Fibroblast of lung (primary cell): ENCODE results near the gene AGAP1. TPM values are rescaled to one million over a fixed set of nuclear protein-coding genes. Genes with fewer than 3 reads are reported as not detected.

Experiments used
- DNase-seq, 2 donors: peaks; one replicate each; pipeline versions ENCODE4 v3.0.0 to v3.0.0-alpha.2; 2010; ENCODE audit warnings: low read depth in 2 of 2
- H2AFZ ChIP-seq: 2 replicates; pipeline ENCODE4 v1.5.1; 2012; ENCODE audit warnings: low read length, control low read depth, inconsistent platforms
- H3K27ac ChIP-seq: 2 replicates; pipeline ENCODE4 v1.5.1; 2011; ENCODE audit warnings: low read length, control low read depth; ENCODE audit not compliant: insufficient read depth
- H3K27me3 ChIP-seq: 2 replicates; pipeline ENCODE4 v1.5.1; 2011; ENCODE audit warnings: mild to moderate bottlenecking, low read length; ENCODE audit not compliant: control insufficient read depth, insufficient read depth
- H3K36me3 ChIP-seq: 2 replicates; pipeline ENCODE4 v1.5.1; 2011; ENCODE audit warnings: low read length; ENCODE audit not compliant: control insufficient read depth, insufficient read depth
- H3K4me1 ChIP-seq: 2 replicates; pipeline ENCODE4 v1.5.1; 2011; ENCODE audit warnings: low read length; ENCODE audit not compliant: control insufficient read depth, insufficient read depth; ENCODE audit errors: extremely low read depth
- H3K4me2 ChIP-seq: 2 replicates; pipeline ENCODE4 v1.5.1; 2011; ENCODE audit warnings: low read length, control low read depth; ENCODE audit not compliant: insufficient read depth; ENCODE audit errors: extremely low read depth
- H3K4me3 ChIP-seq, 4 experiments: fragments of 200-600 bp in 1 of 4; sonication (generic) in 1 of 4; replicated peaks in 1 of 4; 2 replicates each; pipeline ENCODE4 v1.5.1; 2011 to 2016; ENCODE audit warnings: low read length in 4 of 4, low read depth in 3 of 4, mild to moderate bottlenecking in 3 of 4, control low read depth in 2 of 4, inconsistent platforms in 1 of 4, mixed read lengths in 1 of 4; ENCODE audit not compliant: insufficient read depth in 1 of 4; ENCODE audit errors: control extremely low read depth in 1 of 4
- H3K79me2 ChIP-seq: 2 replicates; pipeline ENCODE4 v1.5.1; 2012; ENCODE audit warnings: mild to moderate bottlenecking, low read length, inconsistent platforms; ENCODE audit not compliant: control insufficient read depth, insufficient read depth
- H3K9ac ChIP-seq: 2 replicates; pipeline ENCODE4 v1.5.1; 2011; ENCODE audit warnings: mild to moderate bottlenecking, low read length, control low read depth; ENCODE audit not compliant: insufficient read depth
- H3K9me3 ChIP-seq: 2 replicates; pipeline ENCODE4 v1.5.1; 2012; ENCODE audit warnings: low read depth, low read length; ENCODE audit not compliant: control insufficient read depth, insufficient read depth
- H4K20me1 ChIP-seq: 2 replicates; pipeline ENCODE4 v1.5.1; 2011; ENCODE audit warnings: low read length; ENCODE audit not compliant: control insufficient read depth, insufficient read depth; ENCODE audit errors: extremely low read depth
- EZH2 ChIP-seq: IDR thresholded peaks from 2 replicates; pipeline ENCODE4 v1.5.1; 2012; ENCODE audit warnings: low read length, control low read depth, mild to moderate bottlenecking; ENCODE audit errors: missing control alignments
- polyA plus RNA-seq, 2 donors: library from polyadenylated mRNA; depleted of rRNA in 1 of 2; stranded (reverse) in 1 of 2; unstranded in 1 of 2; fragments of >200 nt; gene quantifications; 2 replicates each; pipeline ENCODE4 v1.2.1, GENCODE V29; 2011 to 2012; ENCODE audit warnings: missing spikeins in 1 of 2
- total RNA-seq: library from RNA; depleted of rRNA; stranded (reverse); fragments of >200 nt; gene quantifications from 2 replicates; pipeline ENCODE4 v1.2.1, GENCODE V29; 2014
- TF ChIP-seq, protein P1 (sequence below), 2 donors: IDR thresholded peaks in 1 of 2; conservative IDR thresholded peaks in 1 of 2; 1 replicate in 1 of 2; 2 replicates in 1 of 2; pipeline ENCODE4 v1.5.1; 2011 to 2012; ENCODE audit warnings: low read length in 2 of 2, control low read depth in 1 of 2, inconsistent platforms in 1 of 2, low read depth in 1 of 2, mild to moderate bottlenecking in 1 of 2

AGAP1 gene
- total and polyA plus RNA-seq, 2 donors (not counting 1 experiment from before 2014, with no cell fraction given), result 10.6 to 14.0 TPM

GRCh38 chr2:235467588-235467987 is 26.3 kb upstream of the AGAP1 start:
- H3K27me3 ChIP-seq, result no peaks in the 10 kb centered on the region
- H3K4me1 ChIP-seq, result peaks cover 6% of the 10 kb centered on the region
- no peaks in the 10 kb centered on the region for H3K9me3 ChIP-seq
- H3K4me3 ChIP-seq, result no peak overlapping the region
- TF ChIP-seq EZH2, result no peak
- TF ChIP-seq, protein P1, sequence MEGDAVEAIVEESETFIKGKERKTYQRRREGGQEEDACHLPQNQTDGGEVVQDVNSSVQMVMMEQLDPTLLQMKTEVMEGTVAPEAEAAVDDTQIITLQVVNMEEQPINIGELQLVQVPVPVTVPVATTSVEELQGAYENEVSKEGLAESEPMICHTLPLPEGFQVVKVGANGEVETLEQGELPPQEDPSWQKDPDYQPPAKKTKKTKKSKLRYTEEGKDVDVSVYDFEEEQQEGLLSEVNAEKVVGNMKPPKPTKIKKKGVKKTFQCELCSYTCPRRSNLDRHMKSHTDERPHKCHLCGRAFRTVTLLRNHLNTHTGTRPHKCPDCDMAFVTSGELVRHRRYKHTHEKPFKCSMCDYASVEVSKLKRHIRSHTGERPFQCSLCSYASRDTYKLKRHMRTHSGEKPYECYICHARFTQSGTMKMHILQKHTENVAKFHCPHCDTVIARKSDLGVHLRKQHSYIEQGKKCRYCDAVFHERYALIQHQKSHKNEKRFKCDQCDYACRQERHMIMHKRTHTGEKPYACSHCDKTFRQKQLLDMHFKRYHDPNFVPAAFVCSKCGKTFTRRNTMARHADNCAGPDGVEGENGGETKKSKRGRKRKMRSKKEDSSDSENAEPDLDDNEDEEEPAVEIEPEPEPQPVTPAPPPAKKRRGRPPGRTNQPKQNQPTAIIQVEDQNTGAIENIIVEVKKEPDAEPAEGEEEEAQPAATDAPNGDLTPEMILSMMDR (conservative IDR thresholded peaks at IDR 0.05 in 1 of 2, IDR thresholded peaks at IDR 0.05 in 1 of 2; ENCODE audit: low read depth in 1 of 2, low read length in 2 of 2), result no peak
- peak; percentile 47 to 67 for DNase-seq
- no peak overlapping the region for H3K9ac ChIP-seq
- no peak overlapping the region for H3K27ac ChIP-seq
- no peaks in the 10 kb centered on the region for H4K20me1 ChIP-seq
- H3K79me2 ChIP-seq, result no peaks in the 10 kb centered on the region
- no peak overlapping the region for H2AFZ ChIP-seq
- H3K4me2 ChIP-seq, result no peak overlapping the region
- H3K36me3 ChIP-seq, result no peaks in the 10 kb centered on the region

GRCh38 chr2:235468978-235469655 is 24.7 kb upstream of the AGAP1 start:
- Histone ChIP-seq H3K27me3 (no peaks in the 10 kb centered on the region), H3K79me2 (no peaks in the 10 kb centered on the region), H3K9ac (no peak overlapping the region), H3K4me3 (peak overlapping the region in 1 of 4 experiments; percentile 40), H3K4me2 (peak overlapping the region; percentile 11), H3K4me1 (peaks cover 6% of the 10 kb centered on the region), H3K9me3 (no peaks in the 10 kb centered on the region), H2AFZ (peak overlapping the region; percentile 92), H4K20me1 (no peaks in the 10 kb centered on the region), H3K27ac (peak overlapping the region; percentile 15), H3K36me3 (no peaks in the 10 kb centered on the region)
- TF ChIP-seq, protein P1 (conservative IDR thresholded peaks at IDR 0.05 in 1 of 2, IDR thresholded peaks at IDR 0.05 in 1 of 2; ENCODE audit: low read depth in 1 of 2, low read length in 2 of 2), result no peak
- TF ChIP-seq EZH2, result no peak
- DNase-seq, result peak; percentile 86 to 91

GRCh38 chr2:235471186-235471747 is 22.6 kb upstream of the AGAP1 start:
- Histone ChIP-seq H3K79me2 (no peaks in the 10 kb centered on the region), H3K27me3 (no peaks in the 10 kb centered on the region), H3K36me3 (no peaks in the 10 kb centered on the region), H3K9me3 (no peaks in the 10 kb centered on the region), H4K20me1 (no peaks in the 10 kb centered on the region), H2AFZ (no peak overlapping the region), H3K27ac (no peak overlapping the region), H3K4me3 (no peak overlapping the region), H3K4me1 (peaks cover 6% of the 10 kb centered on the region), H3K4me2 (no peak overlapping the region), H3K9ac (no peak overlapping the region)
- no peak for DNase-seq
- TF ChIP-seq EZH2, result no peak
- TF ChIP-seq, protein P1 (conservative IDR thresholded peaks at IDR 0.05 in 1 of 2, IDR thresholded peaks at IDR 0.05 in 1 of 2; ENCODE audit: low read depth in 1 of 2, low read length in 2 of 2), result no peak
